CD14-positive monocyte (primary cell): Measurements from ENCODE around the gene RHO. TPM values are rescaled to one million over a fixed set of nuclear protein-coding genes. Genes with fewer than 3 reads are reported as not detected.
"Not testable (repeated sequence)": the region's sequence is repeated elsewhere in the genome, so short reads cannot be mapped to it uniquely, and the experiment has no call there.

ENCODE experiments used
- DNase-seq, 3 donors: peaks; one replicate each; pipeline ENCODE4 v3.0.0-alpha.2; 2011 to 2022
- H2AFZ ChIP-seq: 2 replicates; pipeline ENCODE4 v1.6.0; 2012; ENCODE audit warnings: mild to moderate bottlenecking, low read depth, low read length, inconsistent platforms; ENCODE audit not compliant: insufficient read depth, poor library complexity, severe bottlenecking
- H3K27ac ChIP-seq, 2 donors: 1 replicate in 1 of 2; 2 replicates in 1 of 2; pipeline ENCODE4 v1.5.1; 2012 to 2013; ENCODE audit warnings: low read length in 2 of 2, control low read depth in 1 of 2, inconsistent platforms in 1 of 2, low read depth in 1 of 2, mild to moderate bottlenecking in 1 of 2
- H3K27me3 ChIP-seq, 2 donors: one replicate each; pipeline versions ENCODE4 v1.6.0 to v1.6.1; 2011 to 2013; ENCODE audit warnings: low read length in 2 of 2; ENCODE audit not compliant: control insufficient read depth in 2 of 2, insufficient read depth in 2 of 2
- H3K36me3 ChIP-seq, 2 donors: replicated peaks in 1 of 2; 1 replicate in 1 of 2; 2 replicates in 1 of 2; pipeline versions ENCODE4 v1.5.1 to v1.6.1; 2012 to 2013; ENCODE audit warnings: low read length in 2 of 2, control low read depth in 1 of 2, inconsistent platforms in 1 of 2, mild to moderate bottlenecking in 1 of 2; ENCODE audit not compliant: insufficient read depth in 2 of 2, control insufficient read depth in 1 of 2
- H3K4me1 ChIP-seq, 2 donors: 1 replicate in 1 of 2; 2 replicates in 1 of 2; pipeline versions ENCODE4 v1.5.1 to v1.6.1; 2012 to 2013; ENCODE audit warnings: low read length in 2 of 2, control low read depth in 1 of 2, inconsistent platforms in 1 of 2, mild to moderate bottlenecking in 1 of 2, moderate library complexity in 1 of 2; ENCODE audit not compliant: insufficient read depth in 2 of 2, control insufficient read depth in 1 of 2
- H3K4me2 ChIP-seq: replicated peaks from 2 replicates; pipeline ENCODE3; 2012; ENCODE audit warnings: low read length, moderate library complexity, mild to moderate bottlenecking; ENCODE audit not compliant: poor library complexity, severe bottlenecking; ENCODE audit errors: extremely low read depth
- H3K4me3 ChIP-seq, 3 experiments: fragments of 200-600 bp in 1 of 3; sonication (generic) in 1 of 3; replicated peaks in 1 of 3; 1 replicate in 2 of 3; 2 replicates in 1 of 3; pipeline ENCODE4 v1.5.1; 2011 to 2013; ENCODE audit warnings: low read length in 3 of 3, mild to moderate bottlenecking in 3 of 3, control low read depth in 2 of 3, low read depth in 2 of 3, inconsistent platforms in 1 of 3, moderate library complexity in 1 of 3
- H3K79me2 ChIP-seq: 2 replicates; pipeline ENCODE4 v1.6.0; 2012; ENCODE audit warnings: mild to moderate bottlenecking, control low read depth, inconsistent platforms, low read length, moderate library complexity; ENCODE audit not compliant: insufficient read depth
- H3K9ac ChIP-seq: 2 replicates; pipeline ENCODE4 v1.6.0; 2017; ENCODE audit warnings: low read length, mild to moderate bottlenecking; ENCODE audit not compliant: insufficient read depth, poor library complexity, severe bottlenecking
- H3K9me3 ChIP-seq, 2 donors: replicated peaks in 1 of 2; 1 replicate in 1 of 2; 2 replicates in 1 of 2; pipeline versions ENCODE4 v1.5.1 to v1.6.1; 2012 to 2013; ENCODE audit warnings: low read length in 2 of 2, control low read depth in 1 of 2; ENCODE audit not compliant: control insufficient read depth in 1 of 2, insufficient read depth in 1 of 2
- H4K20me1 ChIP-seq: 2 replicates; pipeline ENCODE4 v1.6.0; 2012; ENCODE audit warnings: mild to moderate bottlenecking, low read length, control low read depth, moderate library complexity; ENCODE audit not compliant: insufficient read depth
- H3K27ac Mint-ChIP-seq, 7 donors: one replicate each; pipeline ENCODE4 v1.8.0; 2020; ENCODE audit warnings: mild to moderate bottlenecking in 7 of 7, mixed read lengths in 7 of 7, moderate library complexity in 6 of 7, inconsistent platforms in 2 of 7
- H3K27me3 Mint-ChIP-seq, 3 donors: one replicate each; pipeline ENCODE4 v1.8.0; 2021 to 2022; ENCODE audit warnings: low read depth in 3 of 3, mild to moderate bottlenecking in 3 of 3, mixed read lengths in 3 of 3, moderate library complexity in 3 of 3, inconsistent platforms in 1 of 3
- H3K36me3 Mint-ChIP-seq, 2 donors: one replicate each; pipeline ENCODE4 v1.8.0; 2020; ENCODE audit warnings: mixed read lengths in 2 of 2, inconsistent platforms in 1 of 2, mild to moderate bottlenecking in 1 of 2
- H3K4me1 Mint-ChIP-seq: one replicate; pipeline ENCODE4 v1.8.0; 2020; ENCODE audit warnings: mild to moderate bottlenecking, mixed read lengths
- H3K4me3 Mint-ChIP-seq, 2 donors: one replicate each; pipeline ENCODE4 v1.8.0; 2020; ENCODE audit warnings: mild to moderate bottlenecking in 2 of 2, mixed read lengths in 2 of 2, moderate library complexity in 1 of 2
- H3K9me3 Mint-ChIP-seq, 7 donors: one replicate each; pipeline ENCODE4 v1.8.0; 2020 to 2022; ENCODE audit warnings: mixed read lengths in 7 of 7, mild to moderate bottlenecking in 6 of 7, moderate library complexity in 6 of 7, inconsistent platforms in 2 of 7
- WGBS: methylation state at CpG from one replicate; pipeline ENCODE4 v1.1.5; 2013; ENCODE audit warnings: missing lambda C conversion rate; ENCODE audit not compliant: insufficient coverage; 5-methylcytosine and 5-hydroxymethylcytosine counted together
- intact Hi-C, 2 donors: fragments of 100-400 bp; cut with micrococcal nuclease; formaldehyde crosslinking; loops; one replicate each; pipeline versions ENCODE4 v1.15.0 to v1.15.1; 2023
- polyA plus RNA-seq, 3 donors: library from polyadenylated mRNA; depleted of rRNA in 1 of 3; unstranded in 2 of 3; stranded (reverse) in 1 of 3; fragments of 300-500 nt in 2 of 3; fragments of >200 nt in 1 of 3; fragmentation: Illumina TruSeq in 2 of 3; gene quantifications; 1 replicate in 2 of 3; 2 replicates in 1 of 3; pipeline ENCODE4 v1.2.3, GENCODE V29; 2012 to 2021
- TF ChIP-seq, protein P1 (sequence below): fragments of 200-600 bp; IDR thresholded peaks from one replicate; pipeline ENCODE4 v1.8.0; 2022; ENCODE audit warnings: antibody characterized with exemption, mild to moderate bottlenecking

Gene RHO
- polyA plus RNA-seq, 3 donors = 0.03 TPM; not detected in 2

DNA sequence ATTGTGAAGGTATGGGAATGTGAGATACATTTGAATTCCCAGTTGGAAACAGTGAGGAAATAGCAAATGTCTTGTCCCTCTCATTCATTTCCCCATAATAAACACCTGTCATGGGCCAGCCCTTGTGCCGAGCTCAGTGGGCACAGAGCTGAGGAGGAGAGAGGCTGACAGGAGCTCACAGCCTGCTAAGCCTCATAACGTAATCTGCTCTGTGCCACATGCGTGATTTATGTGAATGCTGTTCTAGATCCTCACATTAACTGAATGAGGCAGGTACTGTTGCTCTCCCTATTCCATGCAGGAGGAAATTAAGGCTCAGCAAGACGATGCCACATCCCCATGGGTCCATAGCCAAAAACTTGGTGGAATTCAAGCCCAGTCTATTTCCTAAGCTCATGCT is 35.2 kb upstream of the RHO start:
- TF ChIP-seq, protein P1, sequence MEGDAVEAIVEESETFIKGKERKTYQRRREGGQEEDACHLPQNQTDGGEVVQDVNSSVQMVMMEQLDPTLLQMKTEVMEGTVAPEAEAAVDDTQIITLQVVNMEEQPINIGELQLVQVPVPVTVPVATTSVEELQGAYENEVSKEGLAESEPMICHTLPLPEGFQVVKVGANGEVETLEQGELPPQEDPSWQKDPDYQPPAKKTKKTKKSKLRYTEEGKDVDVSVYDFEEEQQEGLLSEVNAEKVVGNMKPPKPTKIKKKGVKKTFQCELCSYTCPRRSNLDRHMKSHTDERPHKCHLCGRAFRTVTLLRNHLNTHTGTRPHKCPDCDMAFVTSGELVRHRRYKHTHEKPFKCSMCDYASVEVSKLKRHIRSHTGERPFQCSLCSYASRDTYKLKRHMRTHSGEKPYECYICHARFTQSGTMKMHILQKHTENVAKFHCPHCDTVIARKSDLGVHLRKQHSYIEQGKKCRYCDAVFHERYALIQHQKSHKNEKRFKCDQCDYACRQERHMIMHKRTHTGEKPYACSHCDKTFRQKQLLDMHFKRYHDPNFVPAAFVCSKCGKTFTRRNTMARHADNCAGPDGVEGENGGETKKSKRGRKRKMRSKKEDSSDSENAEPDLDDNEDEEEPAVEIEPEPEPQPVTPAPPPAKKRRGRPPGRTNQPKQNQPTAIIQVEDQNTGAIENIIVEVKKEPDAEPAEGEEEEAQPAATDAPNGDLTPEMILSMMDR = no peak
- Histone ChIP-seq H3K4me1 (peaks cover 27 to 28% of the 10 kb centered on the region in 2 donors), H2AFZ (no peak overlapping the region), H4K20me1 (no peaks in the 10 kb centered on the region), H3K27me3 (no peaks in the 10 kb centered on the region), H3K27ac (no peak overlapping the region), H3K4me3 (no peak overlapping the region), H3K36me3 (peaks cover 4 to 62% of the 10 kb centered on the region in 2 donors), H3K4me2 (no peak overlapping the region), H3K9ac (no peak overlapping the region), H3K79me2 (no peaks in the 10 kb centered on the region), H3K9me3 (no peaks in the 10 kb centered on the region)
- Mint-ChIP-seq H3K27me3 (peaks cover 0 to 1% (median 0%) of the 10 kb centered on the region in 3 donors), H3K4me1 (peaks cover 26% of the 10 kb centered on the region), H3K4me3 (no peak overlapping the region), H3K9me3 (peaks cover 0 to 1% (median 0%) of the 10 kb centered on the region in 7 donors), H3K27ac (peak overlapping the region in 2 of 7 donors; percentile 34 to 60), H3K36me3 (peaks cover 44 to 50% of the 10 kb centered on the region in 2 donors)
- no peak for DNase-seq
- intact Hi-C loops = loop anchor here (5.0 to 10.0 kb wide), 4 partner anchors 34 to 439 kb away; partner anchors contain the start of gene RHO (in 1 of the 2)
- 100% methylated on average over 3 of the region's 4 CpGs for WGBS

DNA sequence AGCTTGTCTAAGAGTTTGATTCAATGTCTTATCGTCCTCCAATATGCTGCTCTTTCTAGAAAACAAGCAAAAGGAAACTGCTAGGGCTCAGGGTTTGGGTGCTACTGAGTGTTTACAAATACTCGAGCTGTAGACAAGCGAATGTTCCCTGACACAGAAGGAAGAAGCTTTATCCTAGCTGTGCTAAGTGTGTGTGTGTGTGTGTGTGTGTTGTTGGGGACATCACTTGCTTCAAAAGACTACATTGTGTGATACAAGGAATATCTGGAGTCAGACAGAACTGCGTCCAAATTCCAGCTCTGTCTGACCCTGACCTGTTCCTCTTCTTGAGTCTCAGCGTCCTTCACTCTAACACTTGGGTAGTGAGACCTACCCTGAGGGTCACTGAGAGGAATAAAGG is 33.9 kb upstream of the RHO start:
- H3K9me3 Mint-ChIP-seq = not testable (repeated sequence)

DNA sequence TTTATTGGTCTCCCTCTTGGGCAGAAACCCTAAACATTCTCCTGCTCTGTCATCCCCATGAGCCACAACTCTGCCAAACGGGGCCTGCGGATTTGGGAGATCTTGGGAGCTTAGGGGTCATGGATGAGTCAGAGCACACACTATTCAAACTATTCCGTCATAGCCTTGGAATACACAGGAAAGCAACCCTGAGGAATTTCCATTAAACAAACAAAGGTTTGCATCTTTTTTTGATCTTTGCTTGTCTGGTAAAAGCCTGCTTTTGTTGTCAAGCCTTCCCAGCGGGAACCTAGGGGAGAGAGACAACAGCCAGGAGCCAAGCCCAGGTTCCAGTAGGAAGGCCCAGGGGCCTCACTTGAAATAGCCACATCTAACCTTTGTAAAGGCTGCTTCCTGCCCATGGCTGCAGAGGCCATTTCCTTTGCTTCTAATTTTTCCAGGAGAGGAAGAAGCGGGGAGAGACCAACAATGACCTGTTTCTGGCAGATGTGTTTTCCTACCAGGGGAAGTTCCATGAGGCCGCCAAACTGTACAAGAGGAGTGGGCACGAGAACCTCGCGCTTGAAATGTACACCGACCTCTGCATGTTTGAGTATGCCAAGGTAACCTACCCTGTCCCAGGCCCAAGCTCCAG is 33.3 kb upstream of the RHO start:
- not testable (repeated sequence) for H3K9me3 Mint-ChIP-seq, DNase-seq, H3K4me1 ChIP-seq, H3K4me2 ChIP-seq, H3K4me3 ChIP-seq, H3K9ac ChIP-seq, H4K20me1 ChIP-seq, H3K9me3 ChIP-seq, H2AFZ ChIP-seq, H3K27me3 Mint-ChIP-seq, H3K4me3 Mint-ChIP-seq, H3K79me2 ChIP-seq, H3K27me3 ChIP-seq, H3K27ac ChIP-seq
- intact Hi-C loops = loop anchor here in 1 of 2 donors (10.0 kb wide), 1 partner anchor 130 kb away; no protein-coding TSS in a partner anchor
- peaks cover 44 to 55% of the 10 kb centered on the region in 2 donors for H3K36me3 Mint-ChIP-seq
- H3K27ac Mint-ChIP-seq = peak overlapping the region in 1 of 7 donors; percentile 46
- WGBS = 83% methylated on average over 6 of the region's 10 CpGs
- H3K36me3 ChIP-seq = peaks cover 4 to 67% of the 10 kb centered on the region in 2 donors
- H3K4me1 Mint-ChIP-seq = peaks cover 12% of the 10 kb centered on the region

More for the DNA sequence above, 33.9 kb upstream of the RHO start:
- H2AFZ ChIP-seq, H3K4me3 Mint-ChIP-seq, H3K27me3 ChIP-seq, H3K9ac ChIP-seq, H3K27me3 Mint-ChIP-seq, H3K4me3 ChIP-seq, H3K79me2 ChIP-seq, H3K27ac ChIP-seq, H3K27ac Mint-ChIP-seq, H3K4me2 ChIP-seq, DNase-seq, H3K9me3 ChIP-seq, H4K20me1 ChIP-seq: not testable (repeated sequence)
- 93% methylated on average over 3 of the region's 5 CpGs for WGBS
- peaks cover 40 to 50% of the 10 kb centered on the region in 2 donors for H3K36me3 Mint-ChIP-seq
- intact Hi-C loops = loop anchor here (5.0 to 10.0 kb wide), 4 partner anchors 33 to 438 kb away; partner anchors contain the start of gene RHO (in 1 of the 2)
- Histone ChIP-seq H3K36me3 (peaks cover 4 to 62% of the 10 kb centered on the region in 2 donors), H3K4me1 (peaks cover 14 to 15% of the 10 kb centered on the region in 2 donors)
- H3K4me1 Mint-ChIP-seq = peaks cover 17% of the 10 kb centered on the region

DNA sequence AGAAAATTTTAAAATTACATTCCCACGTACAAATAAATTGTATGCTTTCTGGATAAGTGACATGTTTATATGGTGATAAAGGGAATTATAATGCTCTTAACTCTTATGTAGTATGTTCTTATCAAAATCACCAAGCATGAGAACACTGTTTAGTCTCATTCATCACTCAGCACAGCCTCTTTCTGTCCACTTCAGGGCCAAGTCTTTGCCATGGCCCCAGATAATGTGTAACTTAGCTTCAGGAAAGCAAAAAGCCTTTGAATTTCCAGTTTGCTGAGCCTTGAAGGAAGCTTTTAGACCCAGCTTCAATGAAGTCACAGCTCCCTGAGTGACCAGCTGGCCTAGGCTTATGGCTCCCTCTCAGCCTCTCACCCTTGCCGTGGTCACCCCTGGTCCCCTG is 30.6 kb upstream of the RHO start:
- H3K9me3 ChIP-seq, H3K4me1 ChIP-seq, H3K27ac ChIP-seq, H3K27me3 Mint-ChIP-seq, H2AFZ ChIP-seq, H3K4me3 ChIP-seq, H4K20me1 ChIP-seq, H3K4me2 ChIP-seq, H3K4me1 Mint-ChIP-seq, DNase-seq, H3K27ac Mint-ChIP-seq, H3K79me2 ChIP-seq, H3K9ac ChIP-seq, H3K9me3 Mint-ChIP-seq, H3K4me3 Mint-ChIP-seq, H3K27me3 ChIP-seq: not testable (repeated sequence)
- WGBS = 89% methylated on average over 1 of the region's 2 CpGs
- intact Hi-C loops = loop anchor here in 1 of 2 donors (10.0 kb wide), 1 partner anchor 127 kb away; no protein-coding TSS in a partner anchor
- H3K36me3 Mint-ChIP-seq = peaks cover 56 to 57% of the 10 kb centered on the region in 2 donors
- H3K36me3 ChIP-seq = peaks cover 9 to 80% of the 10 kb centered on the region in 2 donors
